ENCODE results near the gene UBE2I.

Gene UBE2I

GRCh38 chr16:1306334-1306733 lies 3.1 kb upstream of the UBE2I start:
- no peak for DNase-seq
- H3K9me2 ChIP-seq (replicated peaks; ENCODE audit: insufficient read depth, low read length) = no peaks in the 10 kb centered on the region
- no peak overlapping the region for H3K4me3 ChIP-seq (ENCODE audit: low read length)
- H3F3A ChIP-seq (ENCODE audit: insufficient read depth, low read length) = no peaks in the 10 kb centered on the region; the same call in 1 of the 2 replicates
- peaks cover 13% of the 10 kb centered on the region for H4K20me1 ChIP-seq (ENCODE audit: insufficient read depth, low read length)
- no peaks in the 10 kb centered on the region for H3K36me3 ChIP-seq (replicated peaks; ENCODE audit: insufficient read depth, low read length)
- H3K27me3 ChIP-seq (replicated peaks; ENCODE audit: insufficient read depth, low read length) = no peaks in the 10 kb centered on the region
- no peak overlapping the region for H3K27ac ChIP-seq (ENCODE audit: low read length)
- H3K4me1 ChIP-seq (ENCODE audit: low read length) = peaks cover 9% of the 10 kb centered on the region
- H3K9me3 ChIP-seq (replicated peaks; ENCODE audit: insufficient read depth, low read length) = no peaks in the 10 kb centered on the region
- H3K79me2 ChIP-seq (ENCODE audit: low read length) = peaks cover 15% of the 10 kb centered on the region
- no peak overlapping the region for H3K9ac ChIP-seq (ENCODE audit: low read length)
- H3K4me2 ChIP-seq (ENCODE audit: low read depth, low read length) = no peak overlapping the region
- no peak for TF ChIP-seq CTCF (IDR thresholded peaks at IDR 0.05; ENCODE audit: low read length)
- TF ChIP-seq EZH2phosphoT487 (IDR thresholded peaks at IDR 0.05; ENCODE audit: low read length) = no peak
- no peak for TF ChIP-seq EZH2 (optimal IDR thresholded peaks at IDR 0.05; ENCODE audit: low read depth, low read length)
- H2AFZ ChIP-seq (ENCODE audit: low read length) = no peak overlapping the region

DNA sequence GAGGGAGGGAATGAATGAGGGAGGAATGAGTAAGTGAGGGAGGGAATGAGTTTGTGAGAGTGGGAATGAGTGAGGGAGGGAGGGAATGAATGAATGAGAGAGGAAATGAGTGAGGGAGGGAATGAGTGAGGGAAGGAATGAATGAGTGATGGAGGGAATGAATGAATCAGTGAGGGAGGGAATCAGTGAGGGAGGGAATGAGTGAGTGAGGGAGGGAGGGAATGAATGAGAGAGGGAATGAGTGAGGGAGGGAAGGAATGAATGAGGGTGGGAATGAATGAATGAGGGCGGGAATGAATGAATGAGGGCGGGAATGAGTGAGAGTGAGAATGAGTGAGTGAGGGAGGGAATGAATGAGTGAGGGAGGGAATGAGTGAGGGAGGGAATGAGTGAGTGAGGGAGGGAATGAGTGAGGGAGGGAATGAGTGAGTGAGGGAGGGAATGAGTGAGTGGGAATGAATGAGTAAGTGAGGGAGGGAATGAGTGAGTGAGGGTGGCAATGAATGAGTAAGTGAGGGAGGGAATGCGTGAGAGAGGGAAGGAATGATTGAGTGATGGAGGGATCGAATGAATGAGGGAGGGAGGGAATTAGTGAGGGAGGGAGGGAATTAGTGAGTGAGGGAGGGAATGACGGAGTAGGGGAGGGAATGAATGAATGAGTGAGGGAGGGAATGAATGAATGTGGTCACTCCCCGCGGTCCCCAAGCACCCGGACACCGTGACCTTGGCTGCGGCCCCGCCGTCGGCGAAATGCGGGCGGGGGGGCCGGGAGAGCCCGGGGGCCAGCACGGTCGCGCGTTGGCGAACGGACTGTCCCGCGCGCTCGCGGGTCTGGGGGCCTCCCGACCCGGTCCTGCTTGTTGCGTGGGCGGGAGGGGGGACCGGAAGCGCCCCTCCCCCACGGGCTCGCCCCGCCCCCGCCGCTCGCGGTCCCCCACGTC lies 1.1 kb upstream of the UBE2I start:
- peak overlapping the region; percentile 64 for H3K4me3 ChIP-seq (ENCODE audit: low read length)
- H3K4me1 ChIP-seq (ENCODE audit: low read length) = peaks cover 13% of the 10 kb centered on the region
- DNase-seq = no peak
- peaks cover 31% of the 10 kb centered on the region for H4K20me1 ChIP-seq (ENCODE audit: insufficient read depth, low read length)
- no peak for TF ChIP-seq EZH2phosphoT487 (IDR thresholded peaks at IDR 0.05; ENCODE audit: low read length)
- TF ChIP-seq EZH2 (optimal IDR thresholded peaks at IDR 0.05; ENCODE audit: low read depth, low read length) = no peak
- TF ChIP-seq CTCF (IDR thresholded peaks at IDR 0.05; ENCODE audit: low read length) = no peak
- no peaks in the 10 kb centered on the region for H3K36me3 ChIP-seq (replicated peaks; ENCODE audit: insufficient read depth, low read length)
- no peaks in the 10 kb centered on the region for H3K9me3 ChIP-seq (replicated peaks; ENCODE audit: insufficient read depth, low read length)
- peak overlapping the region; percentile 45; the same call in 1 of the 2 replicates for H3K4me2 ChIP-seq (ENCODE audit: low read depth, low read length)
- peak overlapping the region; percentile 58; the same call in 1 of the 2 replicates for H2AFZ ChIP-seq (ENCODE audit: low read length)
- no peaks in the 10 kb centered on the region for H3K9me2 ChIP-seq (replicated peaks; ENCODE audit: insufficient read depth, low read length)
- H3K79me2 ChIP-seq (ENCODE audit: low read length) = peaks cover 35% of the 10 kb centered on the region
- peak overlapping the region; percentile 98 for H3K9ac ChIP-seq (ENCODE audit: low read length)
- H3K27me3 ChIP-seq (replicated peaks; ENCODE audit: insufficient read depth, low read length) = no peaks in the 10 kb centered on the region
- no peaks in the 10 kb centered on the region; the same call in 1 of the 2 replicates for H3F3A ChIP-seq (ENCODE audit: insufficient read depth, low read length)
- H3K27ac ChIP-seq (ENCODE audit: low read length) = peak overlapping the region; percentile 94; the same call in 1 of the 2 replicates

GRCh38 chr16:1309888-1310831 lies 724 bp downstream of the UBE2I start:
- Histone ChIP-seq H3K4me1 (ENCODE audit: low read length) (peaks cover 9% of the 10 kb centered on the region), H3K4me3 (ENCODE audit: low read length) (peak overlapping the region; percentile 77), H3K79me2 (ENCODE audit: low read length) (peaks cover 53% of the 10 kb centered on the region), H3K27me3 (replicated peaks; ENCODE audit: insufficient read depth, low read length) (no peaks in the 10 kb centered on the region), H3K4me2 (ENCODE audit: low read depth, low read length) (peak overlapping the region; percentile 80), H4K20me1 (ENCODE audit: insufficient read depth, low read length) (peaks cover 42% of the 10 kb centered on the region), H3K9me2 (replicated peaks; ENCODE audit: insufficient read depth, low read length) (no peaks in the 10 kb centered on the region), H3K27ac (ENCODE audit: low read length) (no peak overlapping the region; the same call in 1 of the 2 replicates), H3K9me3 (replicated peaks; ENCODE audit: insufficient read depth, low read length) (no peaks in the 10 kb centered on the region), H3K9ac (ENCODE audit: low read length) (peak overlapping the region; percentile 72), H3F3A (ENCODE audit: insufficient read depth, low read length) (no peaks in the 10 kb centered on the region), H2AFZ (ENCODE audit: low read length) (no peak overlapping the region), H3K36me3 (replicated peaks; ENCODE audit: insufficient read depth, low read length) (no peaks in the 10 kb centered on the region; the same call in 1 of the 2 replicates)
- no peak for TF ChIP-seq CTCF (IDR thresholded peaks at IDR 0.05; ENCODE audit: low read length)
- TF ChIP-seq EZH2 (optimal IDR thresholded peaks at IDR 0.05; ENCODE audit: low read depth, low read length) = no peak
- no peak for TF ChIP-seq EZH2phosphoT487 (IDR thresholded peaks at IDR 0.05; ENCODE audit: low read length)
- peak; percentile 36 for DNase-seq
